VCaP (cell line): ENCODE measurements around the gene SLCO4A1.

ENCODE experiments used
- H3K27ac ChIP-seq: fragments of 450-650 bp; 2 replicates; pipeline ENCODE4 v1.5.1; 2017
- CTCF ChIP-seq: fragments of 450-650 bp; conservative IDR thresholded peaks from 2 replicates; pipeline ENCODE4 v1.5.1; 2017; ENCODE audit warnings: mild to moderate bottlenecking, moderate library complexity

Gene SLCO4A1

GRCh38 chr20:62684981-62685380 is 42.7 kb downstream of the SLCO4A1 start:
- H3K27ac ChIP-seq = no peak overlapping the region
- TF ChIP-seq CTCF = no peak

- H3K27ac ChIP-seq = peak overlapping the region; percentile 56
- no peak for TF ChIP-seq CTCF
Measured at GRCh38 chr20:62685781-62686555, 43.7 kb downstream of the SLCO4A1 start.

GRCh38 chr20:62686869-62687830 is 44.8 kb downstream of the SLCO4A1 start:
- H3K27ac ChIP-seq = no peak overlapping the region; the same call in 1 of the 2 replicates
- TF ChIP-seq CTCF = no peak

GRCh38 chr20:62688083-62688482 is 45.8 kb downstream of the SLCO4A1 start:
- TF ChIP-seq CTCF = no peak
- no peak overlapping the region for H3K27ac ChIP-seq

GRCh38 chr20:62688855-62689460 is 46.7 kb downstream of the SLCO4A1 start:
- peak; percentile 28; the same call in 1 of the 2 replicates for TF ChIP-seq CTCF
- H3K27ac ChIP-seq = no peak overlapping the region

- H3K27ac ChIP-seq = no peak overlapping the region
- TF ChIP-seq CTCF = no peak
Measured at GRCh38 chr20:62689861-62690260, 47.6 kb downstream of the SLCO4A1 start.
